D721Med (cell line): ENCODE data around the gene ABCC8.

Experiments used
- DNase-seq: peaks from one replicate; pipeline ENCODE4 v3.0.0; 2011; ENCODE audit warnings: low spot score; ENCODE audit not compliant: insufficient read length
- FAIRE-seq: peaks from 2 replicates; lab custom pipeline; 2011; peaks lifted over from hg19 to GRCh38; lab: Jason Lieb, UNC
- TF ChIP-seq, protein P1 (sequence below): IDR thresholded peaks from 2 replicates; pipeline ENCODE4 v1.5.1; 2012; ENCODE audit warnings: mild to moderate bottlenecking, control low read depth; ENCODE audit not compliant: insufficient read depth; ENCODE audit errors: missing control alignments

The ABCC8 gene

DNA sequence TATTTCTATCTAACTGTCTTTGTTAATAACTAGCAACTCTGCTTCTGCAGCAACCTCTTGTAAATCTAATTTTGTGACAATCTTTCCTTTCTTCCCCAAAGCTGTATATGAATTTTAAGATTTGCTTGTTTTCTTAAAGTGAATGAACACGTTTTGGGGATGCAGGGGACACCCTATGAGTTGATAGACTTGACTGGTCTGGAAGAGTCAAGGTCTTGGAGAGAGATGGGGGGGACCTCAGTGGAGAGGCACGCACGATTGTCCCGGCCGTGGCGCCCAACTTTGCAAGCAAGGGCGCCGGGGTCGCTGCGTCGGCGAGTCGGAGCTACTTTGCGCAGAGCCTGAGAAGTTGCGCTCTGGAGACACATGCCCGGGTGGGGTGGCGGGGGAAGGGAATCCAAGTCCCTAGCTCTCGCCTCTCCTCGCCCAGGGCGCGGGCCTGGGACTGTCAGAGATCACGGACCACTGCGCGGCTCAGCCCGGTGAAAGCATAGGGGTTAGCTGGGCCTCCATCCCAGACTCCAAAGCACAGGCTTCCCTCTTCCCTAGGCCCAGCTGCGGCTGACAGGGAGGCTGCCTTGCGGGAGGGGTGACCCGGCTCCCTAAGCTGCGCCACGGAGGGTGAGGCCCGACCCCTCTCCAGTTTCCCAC, 854 bp downstream of the ABCC8 start:
- FAIRE-seq: no peak
- DNase-seq: no peak

DNA sequence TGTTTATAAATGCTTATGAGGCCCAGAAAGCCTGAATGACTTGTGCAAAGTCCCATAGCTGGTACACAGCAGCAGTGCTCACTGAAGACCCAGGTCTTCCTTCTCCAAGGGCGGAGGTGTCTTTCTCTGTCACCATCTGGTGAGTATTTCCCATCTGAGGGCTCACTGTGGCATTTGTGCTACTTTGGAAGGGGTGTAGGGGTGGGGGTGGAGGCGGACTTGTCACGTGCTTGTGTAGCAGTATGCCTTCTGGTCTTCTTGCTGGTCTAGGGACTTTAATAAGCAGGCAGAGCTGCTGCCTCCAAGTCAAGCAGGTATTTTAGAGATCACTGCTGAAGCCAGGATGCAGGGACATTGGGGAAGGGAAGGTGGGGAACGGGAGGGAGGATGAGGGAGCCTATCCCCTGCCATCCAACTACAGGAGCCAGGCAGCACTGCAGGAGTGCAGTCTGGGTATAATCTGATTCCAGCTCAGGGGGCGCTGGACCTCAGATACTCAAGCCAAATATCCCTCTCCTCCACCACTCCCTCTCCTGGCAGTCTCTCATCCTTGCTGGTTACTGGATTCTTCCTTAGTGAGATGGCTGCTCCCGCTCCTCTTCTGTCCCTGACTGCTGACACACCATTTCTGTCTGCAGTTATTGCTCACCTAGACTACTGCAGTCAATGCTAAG, 3.4 kb downstream of the ABCC8 start:
- TF ChIP-seq, protein P1, sequence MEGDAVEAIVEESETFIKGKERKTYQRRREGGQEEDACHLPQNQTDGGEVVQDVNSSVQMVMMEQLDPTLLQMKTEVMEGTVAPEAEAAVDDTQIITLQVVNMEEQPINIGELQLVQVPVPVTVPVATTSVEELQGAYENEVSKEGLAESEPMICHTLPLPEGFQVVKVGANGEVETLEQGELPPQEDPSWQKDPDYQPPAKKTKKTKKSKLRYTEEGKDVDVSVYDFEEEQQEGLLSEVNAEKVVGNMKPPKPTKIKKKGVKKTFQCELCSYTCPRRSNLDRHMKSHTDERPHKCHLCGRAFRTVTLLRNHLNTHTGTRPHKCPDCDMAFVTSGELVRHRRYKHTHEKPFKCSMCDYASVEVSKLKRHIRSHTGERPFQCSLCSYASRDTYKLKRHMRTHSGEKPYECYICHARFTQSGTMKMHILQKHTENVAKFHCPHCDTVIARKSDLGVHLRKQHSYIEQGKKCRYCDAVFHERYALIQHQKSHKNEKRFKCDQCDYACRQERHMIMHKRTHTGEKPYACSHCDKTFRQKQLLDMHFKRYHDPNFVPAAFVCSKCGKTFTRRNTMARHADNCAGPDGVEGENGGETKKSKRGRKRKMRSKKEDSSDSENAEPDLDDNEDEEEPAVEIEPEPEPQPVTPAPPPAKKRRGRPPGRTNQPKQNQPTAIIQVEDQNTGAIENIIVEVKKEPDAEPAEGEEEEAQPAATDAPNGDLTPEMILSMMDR: peak; percentile 55
- FAIRE-seq (no peak), DNase-seq (peak; percentile 53)

More for the DNA sequence above, 854 bp downstream of the ABCC8 start:
- TF ChIP-seq, protein P1: no peak

DNA sequence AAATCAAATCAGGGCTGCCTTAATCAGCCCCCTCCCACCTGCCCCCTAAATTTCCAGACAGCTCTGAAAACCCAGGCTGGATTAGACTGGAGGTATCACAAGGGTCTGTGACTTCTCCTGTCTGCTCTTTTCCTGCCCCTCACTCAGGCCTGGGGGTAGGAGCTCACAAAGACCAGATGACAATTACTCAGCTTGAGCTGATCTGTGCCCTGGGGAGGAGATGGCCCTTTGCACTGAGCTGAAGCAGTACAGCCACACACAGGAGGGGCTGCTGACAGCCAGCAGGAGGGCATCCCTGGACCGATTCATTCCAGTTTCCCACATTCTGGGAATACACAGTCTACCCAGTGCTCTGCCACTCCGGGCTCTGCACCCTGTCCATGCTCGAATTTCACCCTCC, 4.2 kb downstream of the ABCC8 start:
- FAIRE-seq (no peak), DNase-seq (peak; percentile 52)
- TF ChIP-seq, protein P1: no peak

DNA sequence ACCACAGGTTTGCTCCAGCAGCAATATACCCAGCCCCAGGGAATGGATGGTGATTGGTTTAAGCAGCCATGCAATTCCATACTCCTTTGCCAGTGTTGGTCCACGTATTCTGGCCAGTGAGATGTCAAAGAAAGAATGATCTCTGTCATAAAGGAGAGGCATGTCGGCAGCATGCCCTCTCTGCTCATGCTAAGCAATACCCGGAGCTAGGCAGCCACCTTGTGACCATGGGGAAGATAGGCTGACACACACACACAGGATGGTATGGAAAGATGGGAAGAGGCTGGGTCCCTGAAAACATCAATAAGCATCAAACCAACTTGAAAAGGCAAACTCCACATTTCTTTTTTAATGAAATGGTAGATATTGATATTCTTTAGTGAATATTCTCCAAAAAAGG, 5.1 kb downstream of the ABCC8 start:
- TF ChIP-seq, protein P1: no peak
- FAIRE-seq (no peak), DNase-seq (no peak)

DNA sequence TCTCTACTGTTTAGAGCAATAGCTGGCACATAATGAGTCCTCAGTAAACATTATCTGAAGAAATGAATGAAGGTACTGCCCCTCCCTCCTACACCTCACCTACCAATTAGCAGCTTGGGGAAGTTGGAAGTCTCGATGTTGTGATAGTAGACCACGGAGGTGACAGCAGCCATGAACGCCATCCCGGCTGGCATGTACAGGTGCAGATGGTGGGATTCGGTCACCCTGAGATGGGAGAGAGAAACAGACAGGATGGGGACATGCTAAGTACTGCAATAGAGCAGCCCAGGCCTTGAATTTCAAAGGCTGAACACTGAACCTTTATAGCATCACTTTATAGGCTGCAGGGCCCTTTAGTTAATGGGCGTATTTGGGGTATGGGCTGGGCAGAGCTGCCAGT, 6.6 kb downstream of the ABCC8 start:
- no peak for FAIRE-seq
- TF ChIP-seq, protein P1: no peak

DNA sequence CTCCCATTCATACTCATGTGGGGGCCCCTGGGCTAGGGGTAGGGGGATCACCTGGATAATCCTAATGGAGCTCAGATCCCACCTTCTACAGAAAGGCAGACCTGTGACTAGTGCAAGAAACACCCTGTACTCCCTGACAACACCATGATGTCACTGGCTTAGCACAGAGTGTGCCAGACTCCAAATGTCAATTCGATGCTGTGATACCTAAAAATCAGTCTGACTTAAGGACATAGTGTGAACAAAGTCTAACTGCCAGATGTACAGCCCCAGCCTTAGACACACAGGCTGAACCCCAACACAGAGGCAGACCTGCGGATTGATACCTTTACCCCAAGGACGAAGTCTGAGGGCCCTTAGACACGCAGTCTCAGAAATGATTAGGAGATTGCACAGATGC, 8.5 kb downstream of the ABCC8 start:
- FAIRE-seq: no peak
- TF ChIP-seq, protein P1: no peak
- no peak for DNase-seq

More for the DNA sequence above, 6.6 kb downstream of the ABCC8 start:
- DNase-seq: no peak

DNA sequence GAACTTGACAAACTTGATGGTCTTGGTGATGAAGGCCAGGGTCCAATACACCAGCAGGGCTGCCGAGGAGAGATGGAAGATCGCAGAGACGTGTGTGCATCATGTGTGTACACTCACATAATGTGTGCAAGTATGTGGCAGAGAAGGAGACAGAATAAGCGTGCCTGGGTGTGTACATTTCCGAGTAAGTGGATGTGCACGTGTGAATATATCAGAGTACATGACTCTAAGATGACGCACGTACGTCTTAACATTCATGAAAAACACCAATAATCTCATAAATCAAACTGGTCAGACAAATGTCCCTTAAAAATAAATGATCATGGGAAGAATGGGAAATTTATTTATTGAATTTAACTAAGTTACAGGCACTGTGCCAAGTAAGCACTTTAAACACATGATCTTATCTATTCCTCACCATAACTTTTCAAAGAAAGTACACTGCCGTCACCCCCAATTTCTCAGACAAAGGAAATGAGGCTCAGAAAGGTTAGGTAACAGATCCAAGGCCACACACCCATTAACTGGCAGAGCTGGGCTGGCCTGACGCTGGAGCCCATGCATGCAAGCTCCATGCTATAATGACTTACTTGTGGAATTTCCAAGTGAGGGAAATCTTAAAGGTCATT, 13.0 kb downstream of the ABCC8 start:
- TF ChIP-seq, protein P1: no peak
- FAIRE-seq: no peak
- DNase-seq: no peak
